SK-N-SH (cell line): ENCODE data around the gene NBL1. TPM values are rescaled to one million over a fixed set of nuclear protein-coding genes. Genes with fewer than 3 reads are reported as not detected.

Source experiments
- CTCF ChIA-PET: fragments of 300-600, 350-600 bp; formaldehyde crosslinking; extraction: SDS; loops from one replicate; lab custom pipeline; 2021; lab: Yijun Ruan, JAX
- POLR2A ChIA-PET: fragments of 350-600 bp; sonication (Branson Sonifier 250); formaldehyde crosslinking; extraction: SDS; loops from one replicate; lab custom pipeline; 2020; ENCODE audit warnings: antibody characterized with exemption, inconsistent platforms; lab: Yijun Ruan, JAX
- DNase-seq: peaks from one replicate; pipeline ENCODE4 v3.0.0; 2012
- H2AFZ ChIP-seq: fragments of 200-600 bp; sonication (generic); 2 replicates; pipeline ENCODE4 v1.8.1; 2016; ENCODE audit warnings: antibody characterized with exemption, mild to moderate bottlenecking, low read depth
- H3F3A ChIP-seq: fragments of 200-600 bp; sonication (generic); replicated peaks from 2 replicates; pipeline ENCODE3; 2016; ENCODE audit warnings: antibody characterized with exemption, mild to moderate bottlenecking; ENCODE audit not compliant: insufficient read depth
- H3K27ac ChIP-seq, 2 experiments: fragments of 200-500 bp in 1 of 2; fragments of 200-600 bp in 1 of 2; sonication (Bioruptor generic) in 1 of 2; sonication (generic), shearing (Covaris generic) in 1 of 2; 2 replicates each; pipeline versions ENCODE4 v1.5.1 to v1.6.1; 2014 to 2016; ENCODE audit warnings: low read depth in 2 of 2, inconsistent platforms in 1 of 2, low read length in 1 of 2, mild to moderate bottlenecking in 1 of 2, mixed read lengths in 1 of 2
- H3K27me3 ChIP-seq: fragments of 200-600 bp; sonication (generic), shearing (Covaris generic); 2 replicates; pipeline ENCODE4 v1.6.1; 2016; ENCODE audit warnings: mixed run types; ENCODE audit not compliant: insufficient read depth
- H3K36me3 ChIP-seq, 2 experiments: fragments of 200-500 bp in 1 of 2; fragments of 200-600 bp in 1 of 2; sonication (Bioruptor generic) in 1 of 2; sonication (generic) in 1 of 2; replicated peaks in 1 of 2; 2 replicates each; pipeline versions ENCODE3 to v1.5.1; 2014 to 2016; ENCODE audit warnings: low read length in 1 of 2, mild to moderate bottlenecking in 1 of 2; ENCODE audit not compliant: insufficient read depth in 2 of 2, control insufficient read depth in 1 of 2
- H3K4me1 ChIP-seq, 2 experiments: fragments of 200-500 bp in 1 of 2; fragments of 200-600 bp in 1 of 2; sonication (Bioruptor generic) in 1 of 2; sonication (generic), shearing (Covaris generic) in 1 of 2; 2 replicates each; pipeline versions ENCODE4 v1.5.1 to v1.6.1; 2014 to 2016; ENCODE audit warnings: low read depth in 1 of 2, low read length in 1 of 2, mixed run types in 1 of 2; ENCODE audit not compliant: insufficient read depth in 2 of 2, control insufficient read depth in 1 of 2
- H3K4me2 ChIP-seq: fragments of 200-600 bp; sonication (generic), shearing (Covaris generic); 2 replicates; pipeline ENCODE4 v1.6.1; 2017; ENCODE audit warnings: mixed run types
- H3K4me3 ChIP-seq, 2 experiments: fragments of 200-500 bp in 1 of 2; fragments of 200-600 bp in 1 of 2; sonication (Bioruptor generic) in 1 of 2; sonication (generic), shearing (Covaris generic) in 1 of 2; 2 replicates each; pipeline versions ENCODE4 v1.5.1 to v1.8.1; 2014 to 2016; ENCODE audit warnings: low read depth in 2 of 2, inconsistent platforms in 1 of 2, low read length in 1 of 2, mild to moderate bottlenecking in 1 of 2, mixed read lengths in 1 of 2, moderate library complexity in 1 of 2
- H3K79me2 ChIP-seq: fragments of 200-600 bp; sonication (generic); 2 replicates; pipeline ENCODE4 v1.8.1; 2017; ENCODE audit warnings: mild to moderate bottlenecking; ENCODE audit not compliant: insufficient read depth
- H3K9ac ChIP-seq: fragments of 200-600 bp; sonication (generic); 2 replicates; pipeline ENCODE4 v1.6.1; 2017; ENCODE audit warnings: mixed run types
- H3K9me2 ChIP-seq: fragments of 200-600 bp; sonication (generic); 2 replicates; pipeline ENCODE4 v1.6.1; 2017; ENCODE audit warnings: mixed run types
- H3K9me3 ChIP-seq: fragments of 200-600 bp; sonication (generic); 2 replicates; pipeline ENCODE4 v1.6.1; 2017; ENCODE audit warnings: mixed run types, mild to moderate bottlenecking, moderate library complexity
- H4K20me1 ChIP-seq: fragments of 200-600 bp; sonication (generic); 2 replicates; pipeline ENCODE4 v1.6.1; 2017; ENCODE audit warnings: mild to moderate bottlenecking, mixed run types; ENCODE audit not compliant: insufficient read depth
- ELF1 ChIP-seq: IDR thresholded peaks from 2 replicates; pipeline ENCODE4 v1.4.0; 2012
- EP300 ChIP-seq, 2 experiments: IDR thresholded peaks; 2 replicates each; pipeline versions ENCODE4 v1.4.0 to v1.6.1; 2012; ENCODE audit warnings: borderline replicate concordance in 1 of 2, low read depth in 1 of 2, low read length in 1 of 2
- EZH2phosphoT487 ChIP-seq: fragments of 200-600 bp; sonication (generic); IDR thresholded peaks from 2 replicates; pipeline ENCODE4 v1.6.1; 2017; ENCODE audit warnings: low read depth, mixed run types, mild to moderate bottlenecking, antibody characterized with exemption, moderate library complexity, borderline replicate concordance
- FOSL2 ChIP-seq: IDR thresholded peaks from 2 replicates; pipeline ENCODE4 v1.4.0; 2012; ENCODE audit warnings: low read depth, mild to moderate bottlenecking, moderate library complexity, borderline replicate concordance
- JUND ChIP-seq: IDR thresholded peaks from 2 replicates; pipeline ENCODE4 v1.4.0; 2012
- MEF2A ChIP-seq: IDR thresholded peaks from 2 replicates; pipeline ENCODE4 v1.4.0; 2012; ENCODE audit warnings: low read depth, borderline replicate concordance
- NFIC ChIP-seq: IDR thresholded peaks from 2 replicates; pipeline ENCODE4 v1.4.0; 2012; ENCODE audit warnings: borderline replicate concordance
- NRF1 ChIP-seq: IDR thresholded peaks from 2 replicates; pipeline ENCODE4 v1.6.1; 2012; ENCODE audit warnings: low read depth, mild to moderate bottlenecking, low read length
- POLR2AphosphoS5 ChIP-seq: IDR thresholded peaks from 2 replicates; pipeline ENCODE4 v1.6.1; 2012; ENCODE audit warnings: low read depth, low read length
- RCOR1 ChIP-seq: fragments of 150-350 bp; IDR thresholded peaks from 2 replicates; pipeline ENCODE4 v1.6.1; 2017; ENCODE audit warnings: antibody characterized with exemption, low read length
- REST ChIP-seq: IDR thresholded peaks from 2 replicates; pipeline ENCODE4 v1.6.1; 2012; ENCODE audit warnings: mild to moderate bottlenecking, low read depth, low read length, moderate library complexity
- RFX5 ChIP-seq: IDR thresholded peaks from 2 replicates; pipeline ENCODE4 v1.6.1; 2012; ENCODE audit warnings: mild to moderate bottlenecking, improper control_type of control experiment, low read length
- RXRA ChIP-seq: IDR thresholded peaks from 2 replicates; pipeline ENCODE4 v1.4.0; 2012; ENCODE audit warnings: low read depth, mild to moderate bottlenecking, borderline replicate concordance
- SIN3A ChIP-seq: IDR thresholded peaks from 2 replicates; pipeline ENCODE4 v1.6.1; 2012; ENCODE audit warnings: low read depth, mild to moderate bottlenecking, low read length, moderate library complexity, borderline replicate concordance
- TAF1 ChIP-seq: IDR thresholded peaks from 2 replicates; pipeline ENCODE4 v1.6.1; 2012; ENCODE audit warnings: low read depth, mild to moderate bottlenecking, low read length, moderate library complexity, borderline replicate concordance
- TCF12 ChIP-seq: IDR thresholded peaks from 2 replicates; pipeline ENCODE4 v1.4.0; 2012
- USF2 ChIP-seq: fragments of 150-350 bp; IDR thresholded peaks from 2 replicates; pipeline ENCODE4 v1.6.1; 2017; ENCODE audit warnings: antibody characterized with exemption, low read length, low read depth, borderline replicate concordance
- YY1 ChIP-seq: IDR thresholded peaks from 2 replicates; pipeline ENCODE4 v1.4.0; 2012; ENCODE audit warnings: low read depth, mild to moderate bottlenecking
- ZBTB33 ChIP-seq: IDR thresholded peaks from 2 replicates; pipeline ENCODE4 v1.4.0; 2012; ENCODE audit warnings: low read depth, borderline replicate concordance
- WGBS: methylation state at CpG from one replicate; pipeline ENCODE4 v1.1.6; 2017; ENCODE audit warnings: low lambda C conversion rate; 5-methylcytosine and 5-hydroxymethylcytosine counted together
- polyA plus RNA-seq, 3 experiments: library from polyadenylated mRNA; depleted of rRNA; stranded (reverse); fragments of >200 nt; gene quantifications; 2 replicates each; pipeline ENCODE4 v1.2.3, GENCODE V29; 2012

NBL1 gene
- polyA plus RNA-seq, 1 of the 3 experiments (the other 2 are of a cell fraction) = 36.1 TPM

GRCh38 chr1:19606817-19607642, 37.1 kb upstream of the NBL1 start:
- Histone ChIP-seq H2AFZ (no peak overlapping the region), H3K27ac (no peak overlapping the region), H3K4me3 (no peak overlapping the region), H3K9me3 (no peaks in the 10 kb centered on the region), H3K79me2 (peaks cover 98% of the 10 kb centered on the region), H3F3A (peaks cover 8% of the 10 kb centered on the region), H3K9ac (no peak overlapping the region), H3K27me3 (no peaks in the 10 kb centered on the region), H3K4me2 (0 out of 2 replicates have a peak overlapping the region, but pooled peaks have one; percentile 7), H3K4me1 (no peaks in the 10 kb centered on the region; a peak in 1 of 4 replicates), H4K20me1 (peaks cover 77% of the 10 kb centered on the region), H3K36me3 (peaks cover 0 to 5% of the 10 kb centered on the region in 2 experiments), H3K9me2 (no peaks in the 10 kb centered on the region)
- TF ChIP-seq EZH2phosphoT487 = no peak
- TF ChIP-seq ZBTB33 = no peak
- no peak for TF ChIP-seq NRF1
- no peak for TF ChIP-seq POLR2AphosphoS5
- TF ChIP-seq FOSL2 = no peak
- TF ChIP-seq RFX5 = no peak
- TF ChIP-seq MEF2A = no peak
- WGBS = 89% methylated on average over 4 of the region's 4 CpGs
- POLR2A ChIA-PET = no interaction called here
- CTCF ChIA-PET = interaction anchor here (0.7 to 1.5 kb wide), 5 partner anchors 44 to 166 kb away, joined by 3 to 5 read pairs (median 3); no protein-coding TSS in a partner anchor
- DNase-seq = no peak

- Histone ChIP-seq H3K36me3 (peaks cover 0 to 5% of the 10 kb centered on the region in 2 experiments), H4K20me1 (peaks cover 73% of the 10 kb centered on the region), H3K4me1 (no peaks in the 10 kb centered on the region; a peak in 1 of 4 replicates), H3F3A (peaks cover 8% of the 10 kb centered on the region), H3K27me3 (no peaks in the 10 kb centered on the region), H3K9me2 (no peaks in the 10 kb centered on the region), H3K79me2 (peaks cover 98% of the 10 kb centered on the region), H3K4me3 (no peak overlapping the region), H3K9ac (no peak overlapping the region), H3K9me3 (no peaks in the 10 kb centered on the region), H3K27ac (no peak overlapping the region), H2AFZ (no peak overlapping the region), H3K4me2 (no peak overlapping the region)
- no peak for DNase-seq
- ChIA-PET POLR2A (no interaction called here), CTCF (interaction anchor here (1.0 to 1.4 kb wide), 3 partner anchors 43 to 167 kb away, joined by 3 to 5 read pairs (median 3); no protein-coding TSS in a partner anchor)
- 96% methylated on average over 11 of the region's 12 CpGs for WGBS
- TF ChIP-seq YY1 (no peak), TAF1 (no peak), JUND (no peak), RXRA (no peak), TCF12 (no peak), REST (no peak), USF2 (no peak), EP300 (IDR thresholded peaks at IDR 0.05; ENCODE audit: borderline replicate concordance in 1 of 2, low read depth in 1 of 2, low read length in 1 of 2) (no peak), NFIC (no peak), SIN3A (no peak), ELF1 (no peak), POLR2AphosphoS5 (no peak), RCOR1 (no peak), EZH2phosphoT487 (no peak)
Observed at GRCh38 chr1:19608232-19608631, 35.9 kb upstream of the NBL1 start.
